Measurements from ENCODE around the gene CD63. TPM values are rescaled to one million over a fixed set of nuclear protein-coding genes. Genes with fewer than 3 reads are reported as not detected.
A peak's percentile ranks its signal among the peaks of the same experiment; 100 is the strongest.

CD63 gene
- total and polyA plus RNA-seq, 9 of the 15 experiments (the other 6 are each of a cell fraction or from before 2014, with no cell fraction given) = 313 to 735 (median 433) TPM

DNA sequence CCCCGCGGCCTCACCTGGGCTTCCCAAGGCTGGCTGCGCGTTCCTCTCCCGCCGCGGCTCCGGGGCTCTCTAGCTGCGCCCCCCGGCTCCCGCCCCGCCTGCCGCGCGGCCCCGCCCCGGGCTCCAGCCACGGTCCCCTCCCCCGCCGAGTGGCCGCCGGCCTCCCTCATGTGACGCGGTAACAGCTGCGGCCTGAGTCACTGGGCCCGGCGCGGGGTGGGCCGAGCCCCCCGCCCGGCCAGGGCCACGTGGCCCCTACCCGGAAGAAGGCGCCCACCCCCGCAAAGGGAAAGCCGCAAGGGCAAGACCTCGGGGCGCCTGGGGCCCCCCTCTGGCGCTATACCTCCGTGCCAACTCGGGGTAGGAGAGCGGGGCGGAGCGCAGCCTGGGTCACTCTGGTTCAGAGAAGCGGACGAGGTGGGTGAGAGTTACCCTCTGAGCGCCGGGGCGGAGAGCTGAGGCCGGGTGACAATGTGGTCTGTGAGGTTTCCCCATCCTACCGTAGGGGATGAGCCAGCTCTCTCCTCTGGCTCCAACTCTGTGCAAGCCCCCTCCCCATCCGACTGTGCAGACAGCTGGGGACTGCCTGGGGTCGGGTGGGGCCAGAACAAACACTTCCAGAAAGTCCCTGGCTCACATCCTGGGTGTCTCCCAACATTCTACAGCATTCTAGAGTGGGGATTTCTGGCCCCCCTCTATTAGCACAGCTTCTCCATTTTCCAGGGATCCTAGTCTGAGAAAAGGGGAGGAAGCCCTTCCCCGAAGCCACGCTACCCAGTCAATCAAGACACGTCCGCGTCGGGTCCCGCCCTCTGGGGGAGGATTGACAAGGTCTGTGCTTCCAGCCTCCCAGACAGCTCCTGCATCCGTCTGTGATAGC lies at the start of gene CD63 (continued):
- TF ChIP-seq ZFX (CRISPR knock-in tag; IDR thresholded peaks at IDR 0.05) (peak; percentile 81), NR2C1 (IDR thresholded peaks at IDR 0.05) (no peak), NR2C1 (tag; IDR thresholded peaks at IDR 0.05) (no peak), ZNF431 (CRISPR knock-in tag; IDR thresholded peaks at IDR 0.05) (no peak), SMAD3 (CRISPR knock-in tag; conservative IDR thresholded peaks at IDR 0.05) (no peak), GABPA (tag; conservative IDR thresholded peaks at IDR 0.05; ENCODE audit: low read depth) (no peak; the same call in none of the 2 replicates), POLR2A (conservative IDR thresholded peaks at IDR 0.05) (peak; percentile 74), POLR2B (IDR thresholded peaks at IDR 0.05; ENCODE audit: low read depth, partially characterized antibody) (peak; percentile 49), SOX6 (IDR thresholded peaks at IDR 0.05) (0 out of 2 replicates have a peak, but pooled peaks have one; percentile 12)
- TF ChIP-seq, protein P1, sequence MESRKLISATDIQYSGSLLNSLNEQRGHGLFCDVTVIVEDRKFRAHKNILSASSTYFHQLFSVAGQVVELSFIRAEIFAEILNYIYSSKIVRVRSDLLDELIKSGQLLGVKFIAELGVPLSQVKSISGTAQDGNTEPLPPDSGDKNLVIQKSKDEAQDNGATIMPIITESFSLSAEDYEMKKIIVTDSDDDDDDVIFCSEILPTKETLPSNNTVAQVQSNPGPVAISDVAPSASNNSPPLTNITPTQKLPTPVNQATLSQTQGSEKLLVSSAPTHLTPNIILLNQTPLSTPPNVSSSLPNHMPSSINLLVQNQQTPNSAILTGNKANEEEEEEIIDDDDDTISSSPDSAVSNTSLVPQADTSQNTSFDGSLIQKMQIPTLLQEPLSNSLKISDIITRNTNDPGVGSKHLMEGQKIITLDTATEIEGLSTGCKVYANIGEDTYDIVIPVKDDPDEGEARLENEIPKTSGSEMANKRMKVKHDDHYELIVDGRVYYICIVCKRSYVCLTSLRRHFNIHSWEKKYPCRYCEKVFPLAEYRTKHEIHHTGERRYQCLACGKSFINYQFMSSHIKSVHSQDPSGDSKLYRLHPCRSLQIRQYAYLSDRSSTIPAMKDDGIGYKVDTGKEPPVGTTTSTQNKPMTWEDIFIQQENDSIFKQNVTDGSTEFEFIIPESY (CRISPR knock-in tag; IDR thresholded peaks at IDR 0.05) = peak; percentile 29; the same call in 1 of the 2 replicates
- TF ChIP-seq, protein P2, sequence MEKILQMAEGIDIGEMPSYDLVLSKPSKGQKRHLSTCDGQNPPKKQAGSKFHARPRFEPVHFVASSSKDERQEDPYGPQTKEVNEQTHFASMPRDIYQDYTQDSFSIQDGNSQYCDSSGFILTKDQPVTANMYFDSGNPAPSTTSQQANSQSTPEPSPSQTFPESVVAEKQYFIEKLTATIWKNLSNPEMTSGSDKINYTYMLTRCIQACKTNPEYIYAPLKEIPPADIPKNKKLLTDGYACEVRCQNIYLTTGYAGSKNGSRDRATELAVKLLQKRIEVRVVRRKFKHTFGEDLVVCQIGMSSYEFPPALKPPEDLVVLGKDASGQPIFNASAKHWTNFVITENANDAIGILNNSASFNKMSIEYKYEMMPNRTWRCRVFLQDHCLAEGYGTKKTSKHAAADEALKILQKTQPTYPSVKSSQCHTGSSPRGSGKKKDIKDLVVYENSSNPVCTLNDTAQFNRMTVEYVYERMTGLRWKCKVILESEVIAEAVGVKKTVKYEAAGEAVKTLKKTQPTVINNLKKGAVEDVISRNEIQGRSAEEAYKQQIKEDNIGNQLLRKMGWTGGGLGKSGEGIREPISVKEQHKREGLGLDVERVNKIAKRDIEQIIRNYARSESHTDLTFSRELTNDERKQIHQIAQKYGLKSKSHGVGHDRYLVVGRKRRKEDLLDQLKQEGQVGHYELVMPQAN (IDR thresholded peaks at IDR 0.05; ENCODE audit: borderline replicate concordance) = peak; percentile 97
- TF ChIP-seq, protein P3, sequence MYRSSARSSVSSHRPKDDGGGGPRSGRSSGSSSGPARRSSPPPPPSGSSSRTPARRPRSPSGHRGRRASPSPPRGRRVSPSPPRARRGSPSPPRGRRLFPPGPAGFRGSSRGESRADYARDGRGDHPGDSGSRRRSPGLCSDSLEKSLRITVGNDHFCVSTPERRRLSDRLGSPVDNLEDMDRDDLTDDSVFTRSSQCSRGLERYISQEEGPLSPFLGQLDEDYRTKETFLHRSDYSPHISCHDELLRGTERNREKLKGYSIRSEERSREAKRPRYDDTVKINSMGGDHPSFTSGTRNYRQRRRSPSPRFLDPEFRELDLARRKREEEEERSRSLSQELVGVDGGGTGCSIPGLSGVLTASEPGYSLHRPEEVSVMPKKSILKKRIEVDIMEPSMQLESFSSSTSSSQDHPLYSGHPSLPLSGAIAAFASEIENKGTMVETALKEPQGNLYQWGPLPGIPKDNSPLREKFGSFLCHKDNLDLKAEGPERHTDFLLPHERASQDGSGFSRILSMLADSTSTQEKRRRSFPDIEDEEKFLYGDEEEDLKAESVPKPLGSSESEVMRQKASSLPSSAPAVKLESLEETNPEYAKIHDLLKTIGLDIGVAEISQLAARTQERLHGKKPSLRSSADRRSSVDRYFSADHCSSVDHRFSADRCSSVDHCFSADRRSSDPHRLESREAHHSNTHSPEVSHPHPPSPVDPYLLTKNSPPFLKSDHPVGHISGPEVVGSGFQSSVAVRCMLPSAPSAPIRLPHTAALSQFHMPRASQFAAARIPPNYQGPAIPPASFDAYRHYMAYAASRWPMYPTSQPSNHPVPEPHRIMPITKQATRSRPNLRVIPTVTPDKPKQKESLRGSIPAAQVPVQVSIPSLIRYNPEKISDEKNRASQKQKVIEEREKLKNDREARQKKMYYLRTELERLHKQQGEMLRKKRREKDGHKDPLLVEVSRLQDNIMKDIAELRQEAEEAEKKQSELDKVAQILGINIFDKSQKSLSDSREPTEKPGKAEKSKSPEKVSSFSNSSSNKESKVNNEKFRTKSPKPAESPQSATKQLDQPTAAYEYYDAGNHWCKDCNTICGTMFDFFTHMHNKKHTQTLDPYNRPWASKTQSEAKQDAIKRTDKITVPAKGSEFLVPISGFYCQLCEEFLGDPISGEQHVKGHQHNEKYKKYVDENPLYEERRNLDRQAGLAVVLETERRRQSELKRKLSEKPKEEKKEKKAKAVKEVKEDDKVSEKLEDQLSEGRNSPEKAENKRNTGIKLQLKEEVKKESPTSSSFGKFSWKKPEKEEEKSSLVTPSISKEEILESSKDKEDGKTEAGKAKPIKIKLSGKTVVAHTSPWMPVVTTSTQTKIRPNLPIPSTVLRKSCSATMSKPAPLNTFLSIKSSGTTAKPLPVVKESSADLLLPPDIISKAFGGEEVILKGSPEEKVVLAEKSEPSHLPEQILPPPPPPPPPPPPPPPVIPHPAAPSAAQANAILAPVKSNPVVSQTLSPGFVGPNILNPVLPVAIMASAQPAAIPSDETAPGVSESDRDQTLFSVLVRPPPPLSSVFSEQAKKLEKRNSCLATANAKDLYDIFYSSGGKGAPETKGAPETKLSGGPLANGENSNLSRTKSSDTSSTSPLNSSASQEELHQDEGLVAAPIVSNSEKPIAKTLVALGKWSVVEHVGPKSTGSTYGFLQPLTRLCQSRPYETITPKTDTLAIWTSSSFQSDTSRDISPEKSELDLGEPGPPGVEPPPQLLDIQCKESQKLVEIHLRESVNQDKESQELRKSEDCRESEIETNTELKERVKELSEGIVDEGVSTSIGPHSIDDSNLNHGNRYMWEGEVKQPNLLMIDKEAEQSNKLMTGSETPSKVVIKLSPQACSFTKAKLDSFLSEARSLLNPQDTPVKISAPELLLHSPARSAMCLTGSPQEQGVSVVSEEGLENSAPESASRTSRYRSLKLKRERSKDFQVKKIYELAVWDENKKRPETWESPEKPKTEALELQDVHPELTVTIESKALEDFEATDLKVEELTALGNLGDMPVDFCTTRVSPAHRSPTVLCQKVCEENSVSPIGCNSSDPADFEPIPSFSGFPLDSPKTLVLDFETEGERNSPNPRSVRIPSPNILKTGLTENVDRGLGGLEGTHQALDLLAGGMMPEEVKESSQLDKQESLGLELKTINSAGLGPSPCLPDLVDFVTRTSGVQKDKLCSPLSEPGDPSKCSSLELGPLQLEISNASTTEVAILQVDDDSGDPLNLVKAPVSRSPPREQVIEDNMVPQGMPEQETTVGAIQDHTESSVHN (IDR thresholded peaks at IDR 0.05; ENCODE audit: borderline replicate concordance in 1 of 2, low read depth in 1 of 2) = peak in 1 of 2 experiments; percentile 73; a peak in 2 of 4 replicates

All from K562 (cell line).